NCI-H2196 (cell line): ENCODE data around the gene NCOA7.
A peak's percentile ranks its signal among the peaks of the same experiment; 100 is the strongest.

Experiments
- DNase-seq: peaks from one replicate; lab custom pipeline; 2025; ENCODE audit not compliant: unreplicated experiment; lab: John Stamatoyannopoulos, UW

NCOA7 gene

GRCh38 chr6:125790358-125791150, at the start of gene NCOA7:
Gene NCOA7, plus strand, starts transcription at chr6:125790960. Its CDS starts 24,395 bp downstream, at chr6:125815355.
- peak; percentile 79 for DNase-seq

- no peak for DNase-seq
These were observed 49.4 kb upstream of the NCOA7 start for GRCh38 chr6:125741336-125741735.

- DNase-seq, result no peak
These were observed 48.7 kb upstream of the NCOA7 start for GRCh38 chr6:125742024-125742423.

DNA sequence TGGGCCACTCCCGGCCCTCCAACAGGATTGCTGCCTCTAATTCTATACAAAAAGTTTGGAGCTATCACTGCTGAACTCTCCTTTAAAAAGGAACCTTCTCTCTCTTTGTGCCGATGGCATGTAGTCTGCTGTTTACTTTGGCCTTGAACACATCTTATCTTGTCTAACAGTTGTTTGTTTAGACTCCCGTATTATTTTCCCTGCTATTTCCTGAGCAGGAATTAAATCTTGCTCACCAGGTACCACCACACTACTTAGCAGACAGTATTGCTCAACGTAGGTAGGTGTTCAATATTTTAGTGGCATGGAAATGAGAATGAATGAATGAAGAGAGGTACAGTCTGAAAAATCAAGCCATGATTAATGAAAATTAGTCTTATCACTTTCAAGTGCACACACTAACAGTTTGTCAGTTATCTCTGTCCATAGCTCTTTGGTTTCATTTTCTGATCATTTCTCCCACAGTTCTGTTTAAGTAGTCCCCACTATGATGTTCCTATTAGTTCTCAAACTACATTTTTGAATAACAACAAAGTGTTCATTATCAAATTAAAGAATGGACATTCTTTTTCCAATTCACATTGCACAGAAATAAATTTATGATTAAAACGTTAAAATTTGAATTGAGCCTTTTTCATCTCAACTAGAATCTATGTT, 48.2 kb upstream of the NCOA7 start:
- no peak for DNase-seq

GRCh38 chr6:125743604-125744003, 47.2 kb upstream of the NCOA7 start:
- no peak for DNase-seq

GRCh38 chr6:125745281-125746018, 45.3 kb upstream of the NCOA7 start:
- DNase-seq, result no peak

DNA sequence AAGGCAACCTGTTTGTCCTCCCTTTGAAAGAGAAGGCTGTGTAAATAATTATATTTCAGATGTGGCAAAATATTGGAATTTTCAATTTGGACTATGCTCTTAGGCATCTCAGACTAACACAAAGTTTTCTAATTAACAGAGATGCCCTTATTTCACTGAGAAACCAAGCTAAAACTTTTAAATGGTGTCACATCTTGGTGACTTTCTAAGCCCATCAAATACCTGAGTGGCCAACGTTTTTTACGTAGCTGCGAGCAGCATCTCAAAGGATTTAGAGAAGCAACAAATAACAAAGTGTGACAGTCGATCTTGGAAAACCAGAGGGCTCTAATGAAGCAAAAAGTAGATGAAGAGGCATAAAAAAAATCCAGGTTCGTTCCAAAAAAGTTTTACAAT, 44.7 kb upstream of the NCOA7 start:
- peak; percentile 37 for DNase-seq

GRCh38 chr6:125746731-125747588, 43.8 kb upstream of the NCOA7 start:
- DNase-seq, result peak; percentile 73

DNA sequence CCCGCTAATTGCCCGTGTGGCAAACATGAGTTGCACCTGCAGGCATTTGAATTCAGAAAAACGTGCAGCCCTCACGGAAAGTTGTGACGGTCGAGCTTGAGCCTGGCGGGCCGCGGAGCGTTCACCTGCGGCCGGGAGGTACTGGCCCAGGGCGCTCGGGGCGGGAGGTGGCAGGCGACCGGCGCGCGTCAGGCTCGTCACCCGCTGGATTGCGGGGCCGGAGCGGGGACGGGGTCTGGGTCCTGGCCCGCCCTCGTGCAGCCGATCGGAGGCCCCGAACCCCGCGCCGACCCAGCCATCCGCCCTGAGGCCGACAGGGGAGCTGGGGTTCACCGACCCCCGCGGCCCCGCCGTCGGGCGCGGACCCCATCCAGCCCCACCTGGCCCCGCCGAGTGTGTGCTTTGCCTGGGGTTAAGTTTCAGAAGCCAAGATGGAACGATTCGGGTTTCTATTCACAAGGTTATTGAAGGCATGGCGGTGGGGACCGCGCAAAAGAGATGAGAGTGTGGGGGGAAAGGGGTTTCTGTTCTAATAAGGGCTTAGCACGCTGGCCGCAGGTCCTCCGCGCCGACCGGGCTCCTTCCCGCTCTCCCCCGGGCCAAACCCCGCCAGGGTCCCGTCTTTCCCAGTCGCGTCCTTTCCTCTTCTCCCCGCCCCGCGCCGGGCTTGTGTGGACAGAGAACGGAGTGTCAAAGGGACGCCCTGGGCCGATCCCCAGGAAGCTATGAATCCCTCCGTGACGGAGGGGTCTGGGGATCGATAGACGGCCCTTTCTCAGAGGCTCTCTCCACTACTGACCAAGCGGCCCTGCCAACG, 43.0 kb upstream of the NCOA7 start:
- DNase-seq, result peak; percentile 49

- peak; percentile 44 for DNase-seq
These were observed 42.2 kb upstream of the NCOA7 start for GRCh38 chr6:125748406-125749172.

DNA sequence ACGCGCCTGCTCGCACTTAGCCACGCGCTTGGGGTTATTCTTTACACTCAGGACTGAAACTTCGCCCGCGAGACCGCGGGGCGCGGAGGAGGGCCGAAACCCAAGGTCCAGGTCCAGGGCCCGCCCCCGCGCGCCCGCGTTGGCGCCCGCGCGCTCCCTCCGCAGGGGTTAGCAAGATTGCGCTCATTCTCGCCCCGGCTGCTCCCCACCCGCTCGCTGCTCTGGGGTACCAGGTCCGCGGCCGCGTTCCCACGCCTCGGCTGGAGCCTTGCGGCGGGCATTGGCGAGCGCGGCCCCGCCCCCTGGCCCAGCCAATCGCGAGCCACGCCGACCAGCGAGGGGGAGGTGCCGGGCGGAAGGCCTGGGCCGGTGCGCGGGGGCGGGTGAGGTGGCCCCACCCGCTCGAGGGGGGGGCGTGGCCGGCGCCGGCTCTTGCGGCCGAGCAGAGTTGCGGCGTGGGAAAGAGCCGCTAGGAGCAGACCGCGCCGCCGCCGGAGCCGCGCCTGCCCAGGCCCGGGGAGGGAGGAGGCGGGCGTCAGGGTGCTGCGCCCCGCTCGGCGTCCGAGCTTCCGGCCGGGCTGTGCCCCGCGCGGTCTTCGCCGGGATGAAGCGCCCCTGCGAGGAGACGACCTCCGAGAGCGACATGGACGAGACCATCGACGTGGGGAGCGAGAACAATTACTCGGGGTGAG, 41.4 kb upstream of the NCOA7 start, which contains the start of gene HEY2:
HEY2 (plus strand) TSS at position 460 of the 692 bp plus-strand sequence; CDS start at position 605, 145 bp downstream.
- peak; percentile 94 for DNase-seq

DNA sequence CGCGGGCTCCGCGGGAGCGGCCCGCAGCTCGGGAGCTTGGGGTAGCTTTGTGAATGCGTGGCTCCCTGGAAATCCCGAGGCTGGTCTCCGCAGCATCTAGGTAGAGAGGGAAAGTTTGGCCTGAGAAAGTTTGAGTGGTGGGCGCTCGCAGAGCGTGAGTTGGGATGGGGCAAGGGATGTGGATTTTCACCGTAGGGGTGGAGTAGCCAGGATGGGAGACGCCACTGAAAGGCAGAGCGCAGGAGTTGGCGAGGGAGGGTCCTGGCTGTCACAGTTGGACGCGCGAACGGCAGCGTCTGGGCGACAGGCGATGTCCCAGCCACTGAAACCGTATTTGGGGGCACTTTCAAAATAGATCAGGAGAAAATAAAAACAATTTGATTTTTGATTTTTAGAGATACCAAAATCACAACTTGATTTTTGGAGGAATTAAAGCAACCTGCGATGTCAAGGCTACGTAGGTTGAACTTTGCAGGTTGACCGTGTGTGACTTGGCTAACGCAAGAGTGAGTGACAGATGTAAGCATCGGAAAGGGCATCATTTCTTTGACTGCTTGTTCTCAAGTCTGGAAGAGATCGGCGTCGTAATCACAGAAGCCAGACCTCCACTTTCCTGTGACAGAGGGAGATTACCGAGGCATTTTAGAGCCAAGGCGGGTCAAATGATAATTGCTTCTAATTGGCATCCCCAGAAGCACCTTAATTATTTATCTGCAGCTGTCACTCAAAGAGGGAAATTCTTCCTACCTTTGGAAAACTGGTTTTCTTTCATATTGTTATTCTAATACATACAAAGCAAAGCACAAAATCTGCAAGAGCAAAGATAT, 40.7 kb upstream of the NCOA7 start:
- no peak for DNase-seq

- DNase-seq, result no peak
These were observed 39.9 kb upstream of the NCOA7 start for GRCh38 chr6:125750692-125751333.

- no peak for DNase-seq
These were observed 39.3 kb upstream of the NCOA7 start for GRCh38 chr6:125751334-125751916.

DNA sequence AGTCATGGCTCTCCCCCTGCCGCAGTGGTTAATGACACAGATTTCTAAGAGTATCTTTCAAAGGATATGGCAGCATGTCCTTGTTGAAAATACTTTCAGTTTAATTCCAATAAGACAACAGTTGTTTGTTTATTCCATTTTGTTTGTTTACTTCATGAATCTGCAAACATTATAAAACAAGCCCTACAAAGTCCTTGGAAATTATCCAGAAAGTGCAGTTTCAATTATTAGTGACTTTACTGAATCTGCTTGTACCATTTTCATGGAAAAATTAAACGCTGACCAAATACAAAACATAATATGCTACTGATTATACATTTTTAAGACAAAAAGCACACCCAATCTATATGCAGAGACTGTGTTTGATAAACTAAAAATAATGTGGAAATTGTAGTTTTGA, 38.0 kb upstream of the NCOA7 start:
- no peak for DNase-seq

- DNase-seq, result peak; percentile 30
These were observed 37.4 kb upstream of the NCOA7 start for GRCh38 chr6:125753218-125753936.
